ENCODE results near the gene CFAP299.
"Not testable (repeated sequence)": the region's sequence is repeated elsewhere in the genome, so short reads cannot be mapped to it uniquely, and the experiment has no call there.

Gene CFAP299

DNA sequence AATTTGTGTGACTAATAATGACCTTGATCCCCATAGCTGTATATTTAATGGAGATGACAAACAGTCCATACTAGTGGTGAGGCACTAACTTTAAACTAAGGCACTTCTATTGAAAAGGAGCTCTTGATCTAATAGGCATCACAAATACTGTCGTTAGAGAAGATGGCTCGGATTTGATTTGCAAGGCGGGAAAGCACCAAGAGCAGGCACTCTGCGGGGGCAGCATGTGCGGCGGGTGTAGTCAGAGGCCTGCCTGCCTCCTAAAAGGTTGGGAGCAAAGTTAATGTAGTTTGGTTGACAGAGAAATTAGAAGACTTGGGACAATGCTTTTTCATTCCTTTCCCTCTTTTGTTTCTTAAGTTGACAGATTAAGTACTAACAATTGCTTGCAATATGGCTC lies 278.8 kb downstream of the CFAP299 start:
- DNase-seq: no peak

GRCh38 chr4:80615099-80615498 lies 279.6 kb downstream of the CFAP299 start:
- no peak for DNase-seq

- DNase-seq: no peak
These were observed 283.6 kb downstream of the CFAP299 start for GRCh38 chr4:80619070-80619674.

GRCh38 chr4:80631861-80632260 lies 296.3 kb downstream of the CFAP299 start:
- no peak for DNase-seq

GRCh38 chr4:80637190-80637589 lies 301.7 kb downstream of the CFAP299 start:
- no peak for DNase-seq

DNA sequence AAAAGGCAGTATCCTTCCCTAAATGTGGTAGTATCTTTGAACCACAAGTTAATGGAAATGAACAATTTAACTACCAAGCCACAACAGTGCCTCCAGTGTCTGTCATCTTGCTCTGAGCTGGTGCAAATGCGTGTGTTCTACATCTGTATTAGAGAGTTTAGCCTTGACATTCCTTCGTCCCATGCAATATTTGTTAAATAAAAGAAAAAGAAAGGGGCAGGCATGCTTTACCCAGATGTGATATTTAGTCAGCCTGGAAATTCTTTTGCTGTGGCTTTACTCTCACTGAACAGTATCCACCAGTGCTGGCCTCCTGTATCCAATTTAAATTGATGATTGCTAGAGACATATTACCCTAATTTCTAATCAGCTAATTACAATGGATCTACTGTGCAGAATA lies 310.5 kb downstream of the CFAP299 start:
- no peak for DNase-seq

- no peak for DNase-seq
These were observed 320.1 kb downstream of the CFAP299 start for GRCh38 chr4:80655662-80656061.

DNA sequence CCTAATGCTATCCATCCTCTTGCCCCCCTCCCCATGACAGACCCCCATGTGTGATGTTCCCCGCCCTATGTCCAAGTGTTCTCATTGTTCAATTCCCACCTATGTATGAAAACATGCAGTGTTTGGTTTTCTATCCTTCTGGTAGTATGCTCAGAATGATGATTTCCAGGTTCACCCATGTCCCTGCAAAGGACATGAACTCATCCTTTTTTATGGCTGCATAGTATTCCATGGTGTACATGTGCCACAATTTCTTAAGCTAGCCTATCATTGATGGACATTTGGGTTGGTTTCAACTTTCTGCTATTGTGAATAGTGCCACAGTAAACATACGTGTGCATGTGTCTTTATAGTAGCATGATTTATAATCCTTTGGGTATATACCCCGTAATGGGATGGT lies 334.6 kb downstream of the CFAP299 start:
- DNase-seq: not testable (repeated sequence)

- no peak for DNase-seq
These were observed 342.9 kb downstream of the CFAP299 start for GRCh38 chr4:80678413-80678812.

DNA sequence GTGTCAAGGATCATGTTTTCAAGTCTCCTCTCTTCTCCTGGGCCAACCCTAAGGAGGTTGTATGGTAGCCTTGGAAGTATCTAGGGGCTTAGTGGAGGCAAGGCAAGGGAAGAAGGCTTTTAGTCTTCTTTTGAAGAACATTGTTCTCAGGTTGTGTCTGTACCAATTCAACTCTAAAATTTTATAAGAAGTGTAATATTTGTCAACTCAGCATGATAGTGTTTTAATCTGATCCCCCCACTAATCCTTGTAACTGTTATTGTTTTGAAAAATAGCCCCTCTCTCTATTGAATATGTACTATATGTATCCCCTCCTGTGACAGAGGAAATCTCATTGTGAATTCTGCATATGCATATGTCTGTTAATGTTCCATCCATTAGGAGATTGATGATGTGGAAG lies 345.4 kb downstream of the CFAP299 start:
- no peak for DNase-seq

GRCh38 chr4:80685214-80685613 lies 349.7 kb downstream of the CFAP299 start:
- no peak for DNase-seq

GRCh38 chr4:80687736-80688135 lies 352.2 kb downstream of the CFAP299 start:
- not testable (repeated sequence) for DNase-seq

GRCh38 chr4:80694171-80694570 lies 358.6 kb downstream of the CFAP299 start:
- no peak for DNase-seq

DNA sequence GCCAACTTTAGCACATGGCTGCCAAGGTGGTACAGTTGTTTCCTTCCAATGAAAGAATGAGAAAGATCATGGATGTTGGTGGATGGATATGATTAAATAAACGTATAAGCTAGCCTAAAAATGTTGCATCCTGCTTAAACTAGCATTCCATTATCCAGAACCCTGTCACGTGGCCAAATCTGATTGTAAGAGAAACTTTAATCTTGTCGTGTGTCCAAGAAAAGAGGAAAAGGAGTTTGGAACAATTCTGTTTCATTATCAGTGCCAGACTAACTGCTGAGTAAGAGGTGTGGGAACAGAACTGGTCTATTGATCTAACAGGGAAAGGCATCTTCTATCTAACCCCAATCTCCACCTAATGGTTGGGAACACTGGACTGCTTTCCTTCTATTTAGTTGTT lies 369.8 kb downstream of the CFAP299 start:
- DNase-seq: no peak

DNA sequence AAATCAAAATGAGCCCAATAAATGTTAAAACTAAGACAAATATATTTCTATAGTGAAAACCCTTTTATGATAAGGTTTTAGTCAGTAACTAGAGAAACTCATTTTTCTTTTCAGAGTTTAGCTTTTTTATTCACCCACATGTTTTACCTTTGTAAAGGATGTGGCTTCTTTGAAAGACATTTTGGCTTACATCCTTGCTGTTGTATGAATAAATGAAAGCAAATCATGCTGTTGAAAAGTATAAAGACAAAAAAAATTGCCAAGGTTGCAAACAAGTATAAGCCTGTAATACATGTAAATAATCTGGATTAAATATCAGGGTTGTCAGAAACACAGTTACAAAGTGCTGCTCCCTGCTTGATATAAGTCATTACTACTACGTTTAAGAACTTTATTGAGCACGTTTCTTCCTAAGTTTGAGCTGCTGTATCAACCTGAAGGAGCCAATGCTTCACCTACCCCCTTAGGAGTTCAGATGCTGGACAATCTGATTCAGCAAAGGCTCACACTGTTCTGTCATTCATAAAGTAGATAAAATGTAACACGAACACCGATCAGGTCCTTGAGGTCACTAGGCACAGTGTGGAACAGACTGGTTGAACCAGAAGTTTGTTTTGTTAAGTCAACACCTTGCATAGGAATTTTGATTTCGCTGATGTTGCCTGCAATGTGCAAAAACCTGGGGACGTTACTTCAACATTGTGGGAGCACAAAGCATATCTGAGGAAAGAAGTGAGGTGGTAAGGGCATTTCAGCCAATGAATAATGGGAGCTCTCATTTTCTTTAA lies 373.7 kb downstream of the CFAP299 start:
- no peak for DNase-seq

DNA sequence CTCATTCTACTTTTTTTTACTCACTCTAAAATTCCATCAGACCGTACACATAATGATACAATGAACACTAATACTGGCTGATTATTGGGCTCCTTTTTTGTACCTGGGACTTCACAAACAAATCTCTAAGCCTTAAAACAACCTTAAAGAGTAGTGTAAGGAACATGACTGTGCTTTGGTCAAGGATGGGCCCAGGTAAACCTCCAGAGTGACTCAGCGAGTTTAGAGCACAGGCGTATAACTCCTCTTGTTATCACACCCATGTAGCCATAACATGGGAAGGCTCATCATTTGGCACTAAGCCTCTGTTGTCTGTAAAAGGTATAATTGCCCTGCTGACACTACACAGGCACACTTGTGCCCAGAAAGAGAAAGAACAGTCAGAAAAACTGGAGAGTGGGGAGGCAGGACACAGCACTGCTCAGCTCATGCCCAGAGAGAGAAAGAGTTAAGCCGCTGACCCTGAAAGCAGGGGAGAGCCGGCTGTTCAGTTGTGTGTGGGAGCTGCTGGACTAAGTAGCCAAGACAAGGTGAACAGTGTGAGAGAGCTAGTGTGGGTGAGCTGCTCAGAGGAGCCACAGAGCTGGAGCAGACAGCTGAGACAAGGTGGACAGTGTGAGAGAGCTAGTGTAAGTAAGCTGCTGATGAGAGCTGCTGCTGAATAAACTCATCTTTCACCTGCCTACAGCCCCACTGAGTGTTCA lies 375.4 kb downstream of the CFAP299 start:
- DNase-seq: no peak

DNA sequence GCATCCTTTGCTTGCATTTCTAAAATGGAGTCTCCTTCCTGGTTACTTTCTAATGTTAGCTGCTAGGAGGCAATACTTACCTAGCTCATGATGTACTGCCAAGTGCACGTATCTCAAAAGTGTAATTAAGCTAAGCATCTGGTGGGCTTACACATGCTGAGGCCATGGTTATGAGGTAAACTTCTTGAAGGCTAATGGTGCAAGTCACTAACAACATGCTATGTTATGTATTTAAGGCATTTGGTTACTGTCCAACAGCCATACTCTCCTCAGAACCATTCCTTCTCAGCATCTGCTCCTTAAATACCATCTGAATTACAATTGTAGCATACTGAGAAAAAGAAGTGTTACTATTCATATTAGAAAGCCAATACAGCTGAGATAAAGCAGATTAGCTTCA lies 376.4 kb downstream of the CFAP299 start:
- no peak for DNase-seq

GRCh38 chr4:80713409-80713808 lies 377.9 kb downstream of the CFAP299 start:
- DNase-seq: no peak

GRCh38 chr4:80717204-80717603 lies 381.7 kb downstream of the CFAP299 start:
- DNase-seq: no peak

- no peak for DNase-seq
These were observed 390.9 kb downstream of the CFAP299 start for GRCh38 chr4:80726471-80726870.

- DNase-seq: no peak
These were observed 394.6 kb downstream of the CFAP299 start for GRCh38 chr4:80730158-80730557.

- no peak for DNase-seq
These were observed 395.9 kb downstream of the CFAP299 start for GRCh38 chr4:80731436-80731835.

DNA sequence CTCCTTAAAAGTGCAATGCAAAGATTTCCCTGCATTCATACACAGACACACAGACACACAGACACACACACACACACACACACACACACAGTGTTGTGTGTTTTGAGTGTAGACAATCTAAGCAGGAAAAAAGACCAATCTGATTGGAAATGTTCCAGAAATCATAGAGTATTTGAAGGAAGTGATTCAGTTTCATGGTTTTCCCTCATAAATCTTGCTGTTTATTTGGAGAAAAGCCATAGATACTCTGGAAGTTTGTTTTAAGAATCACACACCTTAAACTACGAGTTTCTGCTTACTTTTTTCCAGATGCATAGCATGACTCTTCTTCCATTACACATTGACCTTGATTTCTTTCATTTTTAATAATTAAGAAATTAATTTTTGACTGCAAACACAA lies 396.5 kb downstream of the CFAP299 start:
- no peak for DNase-seq

DNA sequence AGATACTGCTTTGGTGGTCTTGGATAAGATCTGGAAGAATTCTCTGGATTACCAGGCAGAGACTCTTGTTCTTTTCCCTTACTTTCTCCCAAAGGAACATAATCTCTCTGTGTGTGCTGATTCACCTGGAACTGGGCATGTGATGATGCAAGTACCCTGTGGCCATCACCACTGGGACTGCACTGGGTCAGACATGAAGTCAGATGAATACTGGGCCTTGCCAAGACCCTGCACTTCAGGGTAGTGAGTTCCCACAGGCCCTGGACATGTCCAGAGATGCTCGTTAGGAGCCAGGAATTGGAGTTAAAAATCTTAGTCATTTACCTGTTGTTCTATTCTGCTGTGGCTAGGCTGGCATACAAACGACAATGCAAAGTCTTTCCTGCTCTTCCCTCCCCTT lies 404.8 kb downstream of the CFAP299 start:
- DNase-seq: no peak

Data from stimulated activated CD4-positive, alpha-beta T cell treated with anti-CD3 and anti-CD28 coated beads, Interleukin-12 subunit alpha, Interleukin-12 subunit beta, amount 100 ng/mL, for 4 hours (primary cell).